Neuronal stem cell (in vitro differentiated cells): ENCODE measurements around the gene KCNA3.

ENCODE experiments used
- DNase-seq: peaks from one replicate; pipeline ENCODE4 v3.0.0-alpha.2; 2013; ENCODE audit warnings: low spot score
- H2AFZ ChIP-seq: one replicate; pipeline ENCODE4 v1.6.1; 2013; ENCODE audit warnings: mild to moderate bottlenecking, low read length, inconsistent platforms
- H2AK5ac ChIP-seq: 2 replicates; pipeline ENCODE4 v1.6.1; 2013; ENCODE audit warnings: low read depth, mild to moderate bottlenecking, inconsistent platforms, low read length, moderate library complexity, mixed read lengths
- H2BK120ac ChIP-seq: 2 replicates; pipeline ENCODE4 v1.6.1; 2013; ENCODE audit warnings: low read depth, mild to moderate bottlenecking, inconsistent platforms, low read length, moderate library complexity, mixed read lengths
- H2BK12ac ChIP-seq: one replicate; pipeline ENCODE4 v1.6.1; 2013; ENCODE audit warnings: low read length, inconsistent platforms
- H2BK15ac ChIP-seq: 2 replicates; pipeline ENCODE4 v1.6.1; 2013; ENCODE audit warnings: mild to moderate bottlenecking, low read length, inconsistent platforms, mixed read lengths
- H2BK5ac ChIP-seq: one replicate; pipeline ENCODE4 v1.6.1; 2013; ENCODE audit warnings: inconsistent platforms, mild to moderate bottlenecking, low read length, moderate library complexity
- H3K14ac ChIP-seq: one replicate; pipeline ENCODE4 v1.6.1; 2013; ENCODE audit warnings: low read length, inconsistent platforms
- H3K18ac ChIP-seq: 2 replicates; pipeline ENCODE4 v1.6.1; 2013; ENCODE audit warnings: low read length, inconsistent platforms
- H3K23ac ChIP-seq: 2 replicates; pipeline ENCODE4 v1.6.1; 2013; ENCODE audit warnings: low read depth, mild to moderate bottlenecking, mixed read lengths, low read length, inconsistent platforms; ENCODE audit not compliant: poor library complexity
- H3K27ac ChIP-seq: replicated peaks from 3 replicates; pipeline ENCODE4 v1.5.1; 2013; ENCODE audit warnings: low read length, inconsistent platforms
- H3K27me3 ChIP-seq, 3 experiments: 2 replicates each; pipeline ENCODE4 v1.6.1; 2013; ENCODE audit warnings: low read length in 3 of 3, mild to moderate bottlenecking in 2 of 3, inconsistent platforms in 1 of 3, low read depth in 1 of 3, mixed read lengths in 1 of 3, moderate library complexity in 1 of 3; ENCODE audit not compliant: control insufficient read depth in 3 of 3, insufficient read depth in 3 of 3
- H3K36me3 ChIP-seq, 2 donors: replicated peaks in 1 of 2; 2 replicates each; pipeline ENCODE4 v1.6.1; 2013; ENCODE audit warnings: low read length in 2 of 2; ENCODE audit not compliant: control insufficient read depth in 2 of 2, insufficient read depth in 2 of 2
- H3K4ac ChIP-seq: 2 replicates; pipeline ENCODE4 v1.6.1; 2013; ENCODE audit warnings: inconsistent platforms, mild to moderate bottlenecking, low read length, moderate library complexity
- H3K4me1 ChIP-seq, 2 donors: 1 replicate in 1 of 2; 2 replicates in 1 of 2; pipeline ENCODE4 v1.6.1; 2013; ENCODE audit warnings: low read length in 2 of 2, low read depth in 1 of 2; ENCODE audit not compliant: control insufficient read depth in 2 of 2, insufficient read depth in 1 of 2
- H3K4me2 ChIP-seq: one replicate; pipeline ENCODE4 v1.6.1; 2013; ENCODE audit warnings: mild to moderate bottlenecking, low read length, inconsistent platforms; ENCODE audit not compliant: insufficient read depth, poor library complexity, severe bottlenecking
- H3K4me3 ChIP-seq, 2 donors: 2 replicates each; pipeline ENCODE4 v1.5.1; 2013; ENCODE audit warnings: low read length in 2 of 2, mild to moderate bottlenecking in 2 of 2, inconsistent platforms in 1 of 2, moderate library complexity in 1 of 2
- H3K79me1 ChIP-seq: one replicate; pipeline ENCODE4 v1.6.1; 2013; ENCODE audit warnings: low read depth, mild to moderate bottlenecking, inconsistent platforms, low read length, moderate library complexity
- H3K9ac ChIP-seq: one replicate; pipeline ENCODE4 v1.6.1; 2013; ENCODE audit warnings: mild to moderate bottlenecking, low read depth, low read length, inconsistent platforms; ENCODE audit not compliant: poor library complexity
- H3K9me3 ChIP-seq, 2 donors: replicated peaks in 1 of 2; 2 replicates each; pipeline versions ENCODE3 to v1.6.1; 2013; ENCODE audit warnings: low read length in 2 of 2, mild to moderate bottlenecking in 2 of 2, inconsistent platforms in 1 of 2, low read depth in 1 of 2, mixed read lengths in 1 of 2, moderate library complexity in 1 of 2; ENCODE audit not compliant: control insufficient read depth in 2 of 2, insufficient read depth in 1 of 2
- H4K8ac ChIP-seq: one replicate; pipeline ENCODE4 v1.6.1; 2013; ENCODE audit warnings: low read depth, mild to moderate bottlenecking, inconsistent platforms, low read length, moderate library complexity
- H4K91ac ChIP-seq: one replicate; pipeline ENCODE4 v1.6.1; 2013; ENCODE audit warnings: low read length, low read depth, mild to moderate bottlenecking, inconsistent platforms; ENCODE audit not compliant: poor library complexity
- WGBS, 2 donors: extraction: QIAGEN DNeasy Blood & Tissue Kit; methylation state at CpG; one replicate each; pipeline ENCODE4 v1.1.7; 2013; ENCODE audit warnings: missing lambda C conversion rate in 2 of 2, mixed read lengths in 1 of 2; ENCODE audit not compliant: insufficient read length in 2 of 2, insufficient replicate concordance in 1 of 2; ENCODE audit errors: extremely low coverage in 2 of 2; 5-methylcytosine and 5-hydroxymethylcytosine counted together

The KCNA3 gene

DNA sequence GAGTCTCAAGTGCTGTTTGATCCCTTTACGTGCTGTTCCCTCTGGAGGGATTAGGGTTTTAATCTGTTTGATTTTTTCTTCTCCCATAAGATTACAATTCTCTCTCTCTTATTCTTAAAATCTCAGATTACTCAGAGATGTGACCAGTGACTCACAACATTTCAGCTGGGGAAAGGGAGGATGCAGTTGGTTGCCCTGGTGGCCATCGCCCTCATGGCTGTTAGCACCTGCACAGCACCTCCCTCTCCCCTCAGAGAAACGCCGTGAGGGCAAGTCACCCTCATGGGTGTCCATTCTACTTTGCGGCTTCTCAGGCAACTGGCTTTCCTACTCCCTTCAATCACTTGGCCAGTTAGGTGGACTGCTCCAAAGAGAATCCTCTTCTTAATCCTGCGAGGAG, 42.4 kb upstream of the KCNA3 start:
- no peaks in the 10 kb centered on the region for H3K79me1 ChIP-seq
- H2AFZ ChIP-seq, result no peak overlapping the region
- H2BK120ac ChIP-seq, result no peak overlapping the region
- H3K18ac ChIP-seq, result no peak overlapping the region
- H3K4me2 ChIP-seq, result no peak overlapping the region
- no peak overlapping the region for H3K9ac ChIP-seq
- no CpG with 5 or more reads among the region's 6 CpGs for WGBS, 2 donors
- H3K14ac ChIP-seq, result no peak overlapping the region
- no peak for DNase-seq
- peaks cover 0 to 38% (median 0%) of the 10 kb centered on the region in 3 experiments for H3K27me3 ChIP-seq
- no peak overlapping the region for H2BK5ac ChIP-seq
- no peak overlapping the region for H4K91ac ChIP-seq
- no peak overlapping the region for H3K23ac ChIP-seq
- H2AK5ac ChIP-seq, result no peak overlapping the region
- no peak overlapping the region for H3K4me3 ChIP-seq
- H2BK15ac ChIP-seq, result no peak overlapping the region
- no peaks in the 10 kb centered on the region for H3K9me3 ChIP-seq
- H3K4ac ChIP-seq, result no peak overlapping the region
- no peak overlapping the region for H4K8ac ChIP-seq
- peaks cover 0 to 3% of the 10 kb centered on the region in 2 donors for H3K4me1 ChIP-seq
- H3K36me3 ChIP-seq, result no peaks in the 10 kb centered on the region
- H2BK12ac ChIP-seq, result no peak overlapping the region
- no peak overlapping the region for H3K27ac ChIP-seq

DNA sequence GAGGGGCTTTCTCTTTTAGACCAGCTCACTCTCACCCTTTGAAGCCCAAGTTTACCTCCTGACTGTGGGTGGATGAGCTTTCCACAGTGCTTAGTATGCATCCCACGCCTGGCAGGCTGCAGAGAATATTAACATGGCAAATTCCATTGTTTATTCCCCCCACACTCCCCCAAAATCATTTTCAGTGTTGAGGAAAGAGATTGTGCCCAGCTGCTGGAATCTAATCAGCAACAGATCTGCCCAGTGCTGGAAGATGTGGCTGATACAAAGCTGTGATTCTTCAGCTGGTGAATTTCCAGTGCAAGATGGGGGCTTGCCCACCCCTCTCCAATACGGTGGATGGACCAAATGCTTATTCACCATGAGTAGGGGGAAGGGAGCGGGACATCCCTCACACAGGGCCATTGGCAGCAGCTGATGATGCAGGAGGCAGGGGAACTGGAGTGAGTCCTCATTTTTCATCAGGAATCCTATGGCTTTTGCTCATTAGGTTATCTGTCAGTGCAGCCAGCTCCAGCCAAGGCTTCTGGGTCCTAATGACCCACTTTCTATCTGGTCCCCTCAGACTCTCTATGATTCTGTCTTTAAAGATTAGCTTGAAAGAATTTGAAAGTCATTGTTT, 39.7 kb upstream of the KCNA3 start:
- H4K91ac ChIP-seq, result no peak overlapping the region
- peaks cover 0 to 24% (median 0%) of the 10 kb centered on the region in 3 experiments for H3K27me3 ChIP-seq
- no peak overlapping the region for H2BK12ac ChIP-seq
- H3K4me3 ChIP-seq, result no peak overlapping the region
- no peak overlapping the region for H3K4ac ChIP-seq
- H3K27ac ChIP-seq, result no peak overlapping the region
- H3K9me3 ChIP-seq, result no peaks in the 10 kb centered on the region
- H3K18ac ChIP-seq, result no peak overlapping the region
- H3K4me1 ChIP-seq, result peaks cover 0 to 3% of the 10 kb centered on the region in 2 donors
- H4K8ac ChIP-seq, result no peak overlapping the region
- H3K23ac ChIP-seq, result no peak overlapping the region
- no peak overlapping the region for H2BK5ac ChIP-seq
- no peaks in the 10 kb centered on the region for H3K79me1 ChIP-seq
- H2BK120ac ChIP-seq, result no peak overlapping the region
- no peak overlapping the region for H3K4me2 ChIP-seq
- H2BK15ac ChIP-seq, result no peak overlapping the region
- no peak overlapping the region for H2AK5ac ChIP-seq
- no peak overlapping the region for H3K9ac ChIP-seq
- H2AFZ ChIP-seq, result peak overlapping the region; percentile 19
- H3K36me3 ChIP-seq, result no peaks in the 10 kb centered on the region
- no peak overlapping the region for H3K14ac ChIP-seq
- DNase-seq, result no peak
- WGBS, 2 donors, result no CpG with 5 or more reads among the region's 3 CpGs

DNA sequence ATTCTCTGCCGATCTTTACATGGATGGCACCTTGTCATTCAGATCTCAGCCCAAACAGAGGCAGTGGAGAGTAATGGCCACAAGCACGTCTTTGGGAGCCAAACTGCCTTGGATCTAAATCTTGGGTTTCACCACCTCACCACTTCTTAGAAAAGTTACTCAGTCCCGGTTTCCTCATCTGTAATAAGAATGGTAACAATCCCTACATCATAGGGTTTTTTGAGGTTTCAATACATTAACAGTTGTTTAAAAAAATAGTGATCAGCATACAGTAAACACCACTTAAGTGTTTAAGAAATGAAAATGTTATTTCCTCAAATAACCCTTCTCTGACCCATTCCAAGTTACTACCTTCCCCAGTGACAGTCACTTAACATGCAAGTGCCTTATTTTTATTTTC, 38.5 kb upstream of the KCNA3 start:
- no peak overlapping the region for H3K4me3 ChIP-seq
- no peak for DNase-seq
- H2BK5ac ChIP-seq, result no peak overlapping the region
- H3K23ac ChIP-seq, result no peak overlapping the region
- no peak overlapping the region for H2BK12ac ChIP-seq
- no peak overlapping the region for H2AFZ ChIP-seq
- no peak overlapping the region for H2BK120ac ChIP-seq
- no peak overlapping the region for H3K18ac ChIP-seq
- no CpG with 5 or more reads among the region's 3 CpGs for WGBS, 2 donors
- peaks cover 0 to 3% of the 10 kb centered on the region in 2 donors for H3K4me1 ChIP-seq
- peaks cover 0 to 15% (median 0%) of the 10 kb centered on the region in 3 experiments for H3K27me3 ChIP-seq
- H2BK15ac ChIP-seq, result no peak overlapping the region
- no peak overlapping the region for H4K8ac ChIP-seq
- H3K14ac ChIP-seq, result no peak overlapping the region
- no peaks in the 10 kb centered on the region for H3K9me3 ChIP-seq
- H3K79me1 ChIP-seq, result no peaks in the 10 kb centered on the region
- no peak overlapping the region for H3K9ac ChIP-seq
- H4K91ac ChIP-seq, result no peak overlapping the region
- H3K27ac ChIP-seq, result no peak overlapping the region
- no peak overlapping the region for H2AK5ac ChIP-seq
- H3K4me2 ChIP-seq, result no peak overlapping the region
- H3K4ac ChIP-seq, result no peak overlapping the region
- H3K36me3 ChIP-seq, result no peaks in the 10 kb centered on the region

DNA sequence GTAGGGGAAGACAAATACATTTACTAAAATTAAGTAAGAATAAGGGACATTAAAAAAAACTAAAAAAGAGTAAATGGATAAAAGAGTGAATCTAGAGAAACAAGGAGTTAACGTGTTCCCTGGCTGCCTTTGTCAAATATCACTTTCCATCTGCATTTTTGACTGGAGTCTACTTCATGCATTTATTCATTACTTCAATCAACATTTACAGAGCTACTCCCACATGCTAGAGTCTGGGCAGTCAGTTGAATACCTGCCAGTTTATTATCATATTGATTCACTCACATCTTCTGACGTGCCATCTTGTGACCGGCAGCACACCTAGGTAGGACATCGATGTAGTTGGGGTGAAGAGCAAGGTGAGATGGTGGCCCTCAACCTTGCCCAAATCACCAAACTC, 35.6 kb upstream of the KCNA3 start:
- H2AK5ac ChIP-seq, result no peak overlapping the region
- H3K27me3 ChIP-seq, result peaks cover 0 to 15% (median 0%) of the 10 kb centered on the region in 3 experiments
- no peak overlapping the region for H3K23ac ChIP-seq
- no peak overlapping the region for H3K14ac ChIP-seq
- no peak overlapping the region for H3K4ac ChIP-seq
- no peak overlapping the region for H3K4me2 ChIP-seq
- no peak overlapping the region for H3K27ac ChIP-seq
- H3K36me3 ChIP-seq, result no peaks in the 10 kb centered on the region
- H3K9me3 ChIP-seq, result no peaks in the 10 kb centered on the region
- no peak overlapping the region for H2BK120ac ChIP-seq
- no peak overlapping the region for H3K9ac ChIP-seq
- H3K4me3 ChIP-seq, result no peak overlapping the region
- no peak overlapping the region for H2AFZ ChIP-seq
- H2BK15ac ChIP-seq, result no peak overlapping the region
- no peak overlapping the region for H3K18ac ChIP-seq
- no peak overlapping the region for H4K91ac ChIP-seq
- H4K8ac ChIP-seq, result no peak overlapping the region
- DNase-seq, result no peak
- no peaks in the 10 kb centered on the region for H3K79me1 ChIP-seq
- H2BK12ac ChIP-seq, result no peak overlapping the region
- no CpG with 5 or more reads among the region's 4 CpGs for WGBS, 2 donors
- H3K4me1 ChIP-seq, result peaks cover 0 to 3% of the 10 kb centered on the region in 2 donors
- no peak overlapping the region for H2BK5ac ChIP-seq
